ACC112 (cell line): ENCODE data around the gene LTB4R2.
A peak's percentile ranks its signal among the peaks of the same experiment; 100 is the strongest.

Experiments used
- H2AFZ ChIP-seq: fragments of 200-600 bp; sonication (generic); one replicate; pipeline ENCODE4 v1.6.0; 2017; ENCODE audit warnings: antibody characterized with exemption, low read length; ENCODE audit not compliant: unreplicated experiment
- H3K27ac ChIP-seq: fragments of 200-600 bp; sonication (generic); 2 replicates; pipeline ENCODE4 v1.5.1; 2014; ENCODE audit warnings: low read depth, mild to moderate bottlenecking, antibody characterized with exemption, low read length, moderate library complexity
- H3K27me3 ChIP-seq: fragments of 200-600 bp; sonication (generic); 2 replicates; pipeline ENCODE4 v1.6.1; 2014; ENCODE audit warnings: mild to moderate bottlenecking, antibody characterized with exemption, low read length, moderate library complexity, mixed read lengths; ENCODE audit not compliant: insufficient read depth
- H3K36me3 ChIP-seq: fragments of 200-600 bp; sonication (generic); 2 replicates; pipeline ENCODE4 v1.6.1; 2016; ENCODE audit warnings: mild to moderate bottlenecking, antibody characterized with exemption, low read length, moderate library complexity, mixed read lengths; ENCODE audit not compliant: insufficient read depth
- H3K4me1 ChIP-seq: fragments of 200-600 bp; sonication (generic); one replicate; pipeline ENCODE4 v1.6.1; 2016; ENCODE audit warnings: low read length, mixed read lengths; ENCODE audit not compliant: insufficient read depth, unreplicated experiment, control insufficient read depth
- H3K4me3 ChIP-seq: fragments of 200-600 bp; sonication (generic); 2 replicates; pipeline ENCODE4 v1.5.1; 2014; ENCODE audit warnings: mild to moderate bottlenecking, low read depth, low read length
- H3K79me2 ChIP-seq: fragments of 200-600 bp; sonication (generic); one replicate; pipeline ENCODE4 v1.6.0; 2016; ENCODE audit warnings: low read length; ENCODE audit not compliant: control insufficient read depth, unreplicated experiment, insufficient read depth

Gene LTB4R2

GRCh38 chr14:24290746-24291145 lies 19.2 kb upstream of the LTB4R2 start:
- H3K79me2 ChIP-seq: no peaks in the 10 kb centered on the region
- no peak overlapping the region for H3K4me3 ChIP-seq
- no peaks in the 10 kb centered on the region for H3K4me1 ChIP-seq
- H3K27ac ChIP-seq: no peak overlapping the region
- H2AFZ ChIP-seq: no peak overlapping the region
- no peaks in the 10 kb centered on the region for H3K36me3 ChIP-seq
- H3K27me3 ChIP-seq: no peaks in the 10 kb centered on the region

- no peak overlapping the region for H2AFZ ChIP-seq
- no peak overlapping the region for H3K27ac ChIP-seq
- H3K36me3 ChIP-seq: no peaks in the 10 kb centered on the region
- no peaks in the 10 kb centered on the region for H3K79me2 ChIP-seq
- no peak overlapping the region for H3K4me3 ChIP-seq
- H3K4me1 ChIP-seq: peaks cover 5% of the 10 kb centered on the region
- no peaks in the 10 kb centered on the region for H3K27me3 ChIP-seq
These were observed 18.4 kb upstream of the LTB4R2 start for GRCh38 chr14:24291446-24292117.

GRCh38 chr14:24292118-24292807 lies 17.7 kb upstream of the LTB4R2 start:
- Histone ChIP-seq H3K4me1 (peaks cover 12% of the 10 kb centered on the region), H3K27ac (no peak overlapping the region), H3K36me3 (no peaks in the 10 kb centered on the region), H3K27me3 (no peaks in the 10 kb centered on the region), H2AFZ (no peak overlapping the region), H3K4me3 (no peak overlapping the region), H3K79me2 (no peaks in the 10 kb centered on the region)

GRCh38 chr14:24293525-24293924 lies 16.4 kb upstream of the LTB4R2 start:
- Histone ChIP-seq H2AFZ (no peak overlapping the region), H3K4me1 (peaks cover 14% of the 10 kb centered on the region), H3K79me2 (no peaks in the 10 kb centered on the region), H3K27ac (no peak overlapping the region), H3K27me3 (no peaks in the 10 kb centered on the region), H3K4me3 (no peak overlapping the region), H3K36me3 (no peaks in the 10 kb centered on the region)

- no peak overlapping the region for H2AFZ ChIP-seq
- no peaks in the 10 kb centered on the region for H3K36me3 ChIP-seq
- peaks cover 19% of the 10 kb centered on the region for H3K79me2 ChIP-seq
- peaks cover 25% of the 10 kb centered on the region for H3K4me1 ChIP-seq
- H3K27ac ChIP-seq: peak overlapping the region; percentile 32
- no peaks in the 10 kb centered on the region for H3K27me3 ChIP-seq
- no peak overlapping the region for H3K4me3 ChIP-seq
These were observed 13.4 kb upstream of the LTB4R2 start for GRCh38 chr14:24296341-24297157.

- 0 out of 2 replicates have a peak, but pooled peaks cover 5% of the 10 kb centered on the region for H3K36me3 ChIP-seq
These were observed 12.6 kb upstream of the LTB4R2 start for GRCh38 chr14:24297190-24297964.

GRCh38 chr14:24298892-24299254 lies 11.1 kb upstream of the LTB4R2 start:
- 0 out of 2 replicates have a peak, but pooled peaks cover 5% of the 10 kb centered on the region for H3K36me3 ChIP-seq
- H3K79me2 ChIP-seq: peaks cover 20% of the 10 kb centered on the region
- H2AFZ ChIP-seq: peak overlapping the region; percentile 91
- H3K27ac ChIP-seq: peak overlapping the region; percentile 9; the same call in 1 of the 2 replicates
- no peaks in the 10 kb centered on the region for H3K27me3 ChIP-seq
- H3K4me3 ChIP-seq: peak overlapping the region; percentile 92
- H3K4me1 ChIP-seq: peaks cover 25% of the 10 kb centered on the region

More at GRCh38 chr14:24297190-24297964, 12.6 kb upstream of the LTB4R2 start:
- peaks cover 20% of the 10 kb centered on the region for H3K79me2 ChIP-seq
- H2AFZ ChIP-seq: no peak overlapping the region
- H3K4me3 ChIP-seq: no peak overlapping the region
- H3K4me1 ChIP-seq: peaks cover 25% of the 10 kb centered on the region
- H3K27ac ChIP-seq: no peak overlapping the region
- H3K27me3 ChIP-seq: no peaks in the 10 kb centered on the region

- peaks cover 10% of the 10 kb centered on the region; the same call in 1 of the 2 replicates for H3K36me3 ChIP-seq
These were observed 10.4 kb upstream of the LTB4R2 start, which contains the start of the genes DHRS1 and NOP9 for GRCh38 chr14:24299255-24300191. DHRS1 (minus strand) TSS chr14:24299780; CDS start chr14:24299106, 674 bp downstream. NOP9 (plus strand) TSS chr14:24299850; CDS start chr14:24299955, 105 bp downstream.

GRCh38 chr14:24300326-24300980 lies 9.5 kb upstream of the LTB4R2 start:
- peaks cover 20% of the 10 kb centered on the region for H3K79me2 ChIP-seq
- H3K4me3 ChIP-seq: peak overlapping the region; percentile 92
- no peak overlapping the region for H2AFZ ChIP-seq
- peaks cover 25% of the 10 kb centered on the region for H3K4me1 ChIP-seq
- no peaks in the 10 kb centered on the region for H3K27me3 ChIP-seq
- no peak overlapping the region for H3K27ac ChIP-seq
- H3K36me3 ChIP-seq: peaks cover 10% of the 10 kb centered on the region; the same call in 1 of the 2 replicates

More at GRCh38 chr14:24299255-24300191, 10.4 kb upstream of the LTB4R2 start, which contains the start of the genes DHRS1 and NOP9:
- Histone ChIP-seq H3K4me1 (peaks cover 25% of the 10 kb centered on the region), H3K79me2 (peaks cover 20% of the 10 kb centered on the region), H3K27ac (peak within 1 kb of the TSS; percentile 29; the same call in 1 of the 2 replicates), H2AFZ (peak within 1 kb of the TSS; percentile 91), H3K4me3 (peak within 1 kb of the TSS; percentile 92), H3K27me3 (no peaks in the 10 kb centered on the region)
